Neural progenitor cell (in vitro differentiated cells): ENCODE data around the gene SLC2A10.

Experiments
- CTCF ChIP-seq: fragments of 200-600 bp; sonication (generic); IDR thresholded peaks from 2 replicates; pipeline ENCODE4 v1.5.1; 2017; ENCODE audit warnings: antibody characterized with exemption, mild to moderate bottlenecking
- EZH2 ChIP-seq: fragments of 200-600 bp; sonication (generic); IDR thresholded peaks from 2 replicates; pipeline ENCODE4 v1.6.1; 2017; ENCODE audit warnings: antibody characterized with exemption, mild to moderate bottlenecking, moderate library complexity
- EZH2phosphoT487 ChIP-seq: fragments of 200-600 bp; sonication (generic); IDR thresholded peaks from 2 replicates; pipeline ENCODE4 v1.6.1; 2017; ENCODE audit warnings: antibody characterized with exemption

- no peak for TF ChIP-seq EZH2phosphoT487
- no peak for TF ChIP-seq CTCF
- TF ChIP-seq EZH2, result no peak
Observed at GRCh38 chr20:46694484-46694883, 15.0 kb upstream of the SLC2A10 start.
